IMR-90 (cell line): ENCODE measurements around the gene KRT36.

Source experiments
- CEBPB ChIP-seq: IDR thresholded peaks from 2 replicates; pipeline ENCODE4 v1.6.1; 2012; ENCODE audit warnings: low read depth, low read length, improper control_type of control experiment
- CTCF ChIP-seq: conservative IDR thresholded peaks from 2 replicates; pipeline ENCODE4 v1.5.1; 2012; ENCODE audit warnings: mild to moderate bottlenecking, low read depth, low read length, improper control_type of control experiment
- MAFK ChIP-seq: IDR thresholded peaks from 2 replicates; pipeline ENCODE4 v1.6.1; 2012; ENCODE audit warnings: low read depth, low read length, improper control_type of control experiment
- MAZ ChIP-seq: IDR thresholded peaks from 2 replicates; pipeline ENCODE4 v1.6.1; 2012; ENCODE audit warnings: low read depth, mild to moderate bottlenecking, low read length, improper control_type of control experiment, moderate library complexity, borderline replicate concordance
- NFE2L2 ChIP-seq: fragments of 150-350 bp; IDR thresholded peaks from 2 replicates; pipeline ENCODE4 v1.6.1; 2016; ENCODE audit warnings: low read depth, mild to moderate bottlenecking, low read length
- POLR2A ChIP-seq: IDR thresholded peaks from 2 replicates; pipeline ENCODE4 v1.6.1; 2012; ENCODE audit warnings: mild to moderate bottlenecking, low read depth, low read length
- RFX5 ChIP-seq: IDR thresholded peaks from 2 replicates; pipeline ENCODE4 v1.8.0; 2012; ENCODE audit warnings: low read depth, mild to moderate bottlenecking, low read length, moderate library complexity

DNA sequence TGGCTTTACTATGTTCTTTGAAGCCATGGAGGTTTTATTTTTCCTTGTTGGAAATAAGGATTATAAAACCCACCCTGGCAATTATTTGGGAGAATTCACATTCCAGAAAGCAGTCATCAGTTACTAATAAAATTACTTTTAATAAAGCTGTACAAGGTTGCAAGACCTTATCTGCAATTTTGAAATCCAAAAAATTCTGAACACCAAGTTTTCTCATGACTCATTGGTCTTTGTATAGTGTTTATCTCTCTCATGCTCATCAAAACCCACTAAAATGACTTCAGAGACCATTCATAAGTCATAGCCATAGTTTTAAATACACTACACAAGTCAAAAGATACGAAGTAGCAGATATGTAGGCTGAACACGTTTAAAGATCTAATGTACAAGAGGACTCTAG is 42.9 kb downstream of the KRT36 start:
- TF ChIP-seq CTCF: no peak
- no peak for TF ChIP-seq MAZ
- TF ChIP-seq POLR2A: no peak
- no peak for TF ChIP-seq MAFK
- TF ChIP-seq NFE2L2: no peak
- TF ChIP-seq CEBPB: peak; percentile 64
- no peak for TF ChIP-seq RFX5
